GM19023 (cell line): Measurements from ENCODE around the gene CDYL.
"Not testable (repeated sequence)": the region's sequence is repeated elsewhere in the genome, so short reads cannot be mapped to it uniquely, and the experiment has no call there.

ENCODE experiments used
- ATAC-seq: cut with Tn5 transposase; IDR thresholded peaks from one replicate; pipeline ENCODE4 v1.9.1; 2021; ENCODE audit warnings: mild to moderate bottlenecking, moderate library complexity; ENCODE audit not compliant: unreplicated experiment

The CDYL gene

GRCh38 chr6:4979426-4979825 lies 203.2 kb downstream of the CDYL start:
- ATAC-seq, result no peak

GRCh38 chr6:4981761-4982160 lies 205.6 kb downstream of the CDYL start:
- no peak for ATAC-seq

GRCh38 chr6:4983322-4983721 lies 207.1 kb downstream of the CDYL start:
- no peak for ATAC-seq

- no peak for ATAC-seq
Measured at GRCh38 chr6:4986999-4987398, 210.8 kb downstream of the CDYL start.

GRCh38 chr6:4987432-4987831 lies 211.2 kb downstream of the CDYL start:
- ATAC-seq, result no peak

GRCh38 chr6:4994741-4995140 lies 218.5 kb downstream of the CDYL start:
- ATAC-seq, result no peak

- ATAC-seq, result no peak
Measured at GRCh38 chr6:4997862-4998261, 221.7 kb downstream of the CDYL start.

GRCh38 chr6:4999586-4999985 lies 223.4 kb downstream of the CDYL start:
- no peak for ATAC-seq

GRCh38 chr6:5003604-5004372 lies 227.6 kb downstream of the CDYL start, which contains the start of gene RPP40:
RPP40 (minus strand) TSS chr6:5004037; CDS start chr6:5004002, 35 bp downstream.
- peak; percentile 93 for ATAC-seq

GRCh38 chr6:5004373-5005037 lies 228.3 kb downstream of the CDYL start:
- no peak for ATAC-seq

GRCh38 chr6:5005038-5005433 lies 228.8 kb downstream of the CDYL start:
- not testable (repeated sequence) for ATAC-seq
